PFSK-1 (cell line): ENCODE data around the gene MFRP.

ENCODE experiments used
- FOXP2 ChIP-seq: optimal IDR thresholded peaks from 2 replicates; pipeline ENCODE3; 2011; ENCODE audit warnings: borderline replicate concordance, control low read depth, inconsistent platforms; ENCODE audit not compliant: insufficient read depth; ENCODE audit errors: extremely low read length, extremely low read depth
- POLR2AphosphoS5 ChIP-seq: IDR thresholded peaks from 2 replicates; pipeline ENCODE4 v1.6.1; 2012; ENCODE audit warnings: low read depth, mild to moderate bottlenecking, control low read depth, low read length, moderate library complexity
- REST ChIP-seq, 2 experiments: IDR thresholded peaks; 2 replicates each; pipeline versions ENCODE4 v1.6.1 to v1.8.0; 2011 to 2012; ENCODE audit warnings: low read depth in 2 of 2, low read length in 2 of 2, control low read depth in 1 of 2, inconsistent platforms in 1 of 2, mild to moderate bottlenecking in 1 of 2, moderate library complexity in 1 of 2; ENCODE audit not compliant: insufficient read depth in 1 of 2
- SIN3A ChIP-seq: IDR thresholded peaks from 2 replicates; pipeline ENCODE4 v1.6.1; 2012; ENCODE audit warnings: mild to moderate bottlenecking, low read length, moderate library complexity, borderline replicate concordance; ENCODE audit not compliant: insufficient read depth
- TAF1 ChIP-seq: IDR thresholded peaks from 2 replicates; pipeline ENCODE4 v1.6.1; 2012; ENCODE audit warnings: low read length, control low read depth, borderline replicate concordance; ENCODE audit not compliant: insufficient read depth

DNA sequence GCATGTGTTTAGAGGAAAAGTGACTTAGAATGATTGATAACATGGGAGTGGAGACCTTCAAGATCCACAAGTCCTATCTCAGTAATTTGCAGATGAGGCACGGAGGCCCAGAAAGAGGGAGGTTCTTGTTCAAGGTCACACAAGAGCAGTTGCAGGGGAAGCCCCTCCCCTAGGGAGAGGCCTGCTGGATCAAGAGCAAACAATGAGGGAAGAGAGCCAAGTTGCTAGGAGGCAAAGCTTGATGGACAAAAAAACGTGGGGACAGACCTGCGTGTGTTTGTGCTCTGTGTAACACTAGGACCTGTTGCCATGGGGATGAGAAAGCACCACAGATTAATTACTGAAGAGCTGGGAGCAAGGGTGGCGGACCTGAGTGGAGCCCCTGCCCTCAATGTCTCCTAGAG is 6.4 kb upstream of the MFRP start:
- no peak for TF ChIP-seq POLR2AphosphoS5
- TF ChIP-seq REST (IDR thresholded peaks at IDR 0.05; ENCODE audit: insufficient read depth in 1 of 2, low read depth in 2 of 2, low read length in 2 of 2): no peak
- TF ChIP-seq SIN3A: no peak
- TF ChIP-seq TAF1: no peak
- TF ChIP-seq FOXP2: no peak
